OCI-LY3 (cell line): Measurements from ENCODE around the gene STARD13.

Source experiments
- H2AFZ ChIP-seq: fragments of 200-600, 300-600 bp; shearing (Covaris generic); 2 replicates; pipeline ENCODE4 v1.6.0; 2014; ENCODE audit warnings: antibody characterized with exemption, low read depth, low read length
- H3K27ac ChIP-seq: fragments of 200-600, 300-600 bp; sonication (generic); 2 replicates; pipeline ENCODE4 v1.5.1; 2014; ENCODE audit warnings: mild to moderate bottlenecking, low read length, moderate library complexity, mixed read lengths
- H3K27me3 ChIP-seq: fragments of 200-600, 300-600 bp; sonication (generic); 2 replicates; pipeline ENCODE4 v1.6.1; 2014; ENCODE audit warnings: low read depth, low read length, mixed read lengths
- H3K36me3 ChIP-seq: fragments of 200-600, 300-600 bp; sonication (generic); replicated peaks from 2 replicates; pipeline ENCODE3; 2014; ENCODE audit warnings: low read depth, low read length, mixed read lengths
- H3K4me1 ChIP-seq: fragments of 300-600, 200-600 bp; sonication (generic); 2 replicates; pipeline ENCODE4 v1.6.1; 2014; ENCODE audit warnings: low read length, mixed read lengths
- H3K4me2 ChIP-seq: fragments of 200-600, 300-600 bp; sonication (generic); 2 replicates; pipeline ENCODE4 v1.6.1; 2014; ENCODE audit warnings: low read length, mixed read lengths
- H3K4me3 ChIP-seq: fragments of 300-600, 200-600 bp; sonication (generic); 2 replicates; pipeline ENCODE4 v1.5.1; 2014; ENCODE audit warnings: antibody characterized with exemption, mild to moderate bottlenecking, low read length, moderate library complexity
- H3K79me2 ChIP-seq: fragments of 300-600, 200-600 bp; shearing (Covaris generic); 2 replicates; pipeline ENCODE4 v1.6.1; 2014; ENCODE audit warnings: mild to moderate bottlenecking, low read length, mixed read lengths
- H3K9ac ChIP-seq: fragments of 300-600, 200-600 bp; shearing (Covaris generic); 2 replicates; pipeline ENCODE4 v1.6.0; 2014; ENCODE audit warnings: mild to moderate bottlenecking, low read length, moderate library complexity
- H3K9me3 ChIP-seq: fragments of 200-600, 300-600 bp; shearing (Covaris generic); 2 replicates; pipeline ENCODE4 v1.6.1; 2014; ENCODE audit warnings: low read length, mixed read lengths; ENCODE audit not compliant: insufficient read depth
- H4K20me1 ChIP-seq: fragments of 200-600, 300-600 bp; sonication (generic); 2 replicates; pipeline ENCODE4 v1.6.1; 2016; ENCODE audit warnings: low read length, mixed read lengths; ENCODE audit not compliant: insufficient read depth
- CTCF ChIP-seq: fragments of 200-600, 300-600 bp; sonication (generic); IDR thresholded peaks from 2 replicates; pipeline ENCODE4 v1.5.1; 2014; ENCODE audit warnings: antibody characterized with exemption, low read length, low read depth
- EZH2phosphoT487 ChIP-seq: fragments of 200-600 bp; shearing (Covaris generic); IDR thresholded peaks from 2 replicates; pipeline ENCODE4 v1.6.1; 2018; ENCODE audit warnings: antibody characterized with exemption, mixed run types, low read depth

Gene STARD13

GRCh38 chr13:33312861-33313212 lies 27.3 kb upstream of the STARD13 start:
- H3K9ac ChIP-seq, result no peak overlapping the region
- no peaks in the 10 kb centered on the region for H3K9me3 ChIP-seq
- no peak overlapping the region for H3K4me3 ChIP-seq
- no peak overlapping the region for H3K4me2 ChIP-seq
- no peaks in the 10 kb centered on the region for H3K36me3 ChIP-seq
- H3K27me3 ChIP-seq, result no peaks in the 10 kb centered on the region
- H4K20me1 ChIP-seq, result no peaks in the 10 kb centered on the region
- no peak for TF ChIP-seq EZH2phosphoT487
- no peak for TF ChIP-seq CTCF
- H3K27ac ChIP-seq, result no peak overlapping the region
- no peaks in the 10 kb centered on the region for H3K79me2 ChIP-seq
- H3K4me1 ChIP-seq, result no peaks in the 10 kb centered on the region
- H2AFZ ChIP-seq, result no peak overlapping the region

GRCh38 chr13:33312150-33312860 lies 26.8 kb upstream of the STARD13 start:
- Histone ChIP-seq H3K4me2 (no peak overlapping the region), H3K9ac (no peak overlapping the region), H3K79me2 (no peaks in the 10 kb centered on the region), H3K4me3 (no peak overlapping the region), H2AFZ (no peak overlapping the region), H3K36me3 (no peaks in the 10 kb centered on the region), H3K27me3 (no peaks in the 10 kb centered on the region), H4K20me1 (no peaks in the 10 kb centered on the region), H3K27ac (no peak overlapping the region), H3K9me3 (no peaks in the 10 kb centered on the region), H3K4me1 (no peaks in the 10 kb centered on the region)
- TF ChIP-seq CTCF (no peak), EZH2phosphoT487 (no peak)

- Histone ChIP-seq H3K27me3 (no peaks in the 10 kb centered on the region), H3K79me2 (no peaks in the 10 kb centered on the region), H3K4me1 (no peaks in the 10 kb centered on the region), H3K36me3 (no peaks in the 10 kb centered on the region), H2AFZ (no peak overlapping the region), H4K20me1 (no peaks in the 10 kb centered on the region), H3K9ac (no peak overlapping the region), H3K4me3 (no peak overlapping the region), H3K9me3 (no peaks in the 10 kb centered on the region), H3K4me2 (no peak overlapping the region), H3K27ac (no peak overlapping the region)
- TF ChIP-seq CTCF (no peak), EZH2phosphoT487 (no peak)
These were observed 25.5 kb upstream of the STARD13 start for GRCh38 chr13:33311040-33311439.

- H3K36me3 ChIP-seq, result no peaks in the 10 kb centered on the region
- H3K9ac ChIP-seq, result no peak overlapping the region
- H2AFZ ChIP-seq, result no peak overlapping the region
These were observed 24.9 kb upstream of the STARD13 start for GRCh38 chr13:33310245-33311038.

More at GRCh38 chr13:33310245-33311038, 24.9 kb upstream of the STARD13 start:
- H3K4me3 ChIP-seq, result no peak overlapping the region
- no peaks in the 10 kb centered on the region for H4K20me1 ChIP-seq
- H3K79me2 ChIP-seq, result no peaks in the 10 kb centered on the region
- no peaks in the 10 kb centered on the region for H3K9me3 ChIP-seq
- H3K27me3 ChIP-seq, result no peaks in the 10 kb centered on the region
- TF ChIP-seq EZH2phosphoT487, result no peak
- no peak for TF ChIP-seq CTCF
- no peak overlapping the region for H3K27ac ChIP-seq
- H3K4me2 ChIP-seq, result no peak overlapping the region
- no peaks in the 10 kb centered on the region for H3K4me1 ChIP-seq
